ENCODE data around the gene CR2.
"Not testable (repeated sequence)": the region's sequence is repeated elsewhere in the genome, so short reads cannot be mapped to it uniquely, and the experiment has no call there.

DNA sequence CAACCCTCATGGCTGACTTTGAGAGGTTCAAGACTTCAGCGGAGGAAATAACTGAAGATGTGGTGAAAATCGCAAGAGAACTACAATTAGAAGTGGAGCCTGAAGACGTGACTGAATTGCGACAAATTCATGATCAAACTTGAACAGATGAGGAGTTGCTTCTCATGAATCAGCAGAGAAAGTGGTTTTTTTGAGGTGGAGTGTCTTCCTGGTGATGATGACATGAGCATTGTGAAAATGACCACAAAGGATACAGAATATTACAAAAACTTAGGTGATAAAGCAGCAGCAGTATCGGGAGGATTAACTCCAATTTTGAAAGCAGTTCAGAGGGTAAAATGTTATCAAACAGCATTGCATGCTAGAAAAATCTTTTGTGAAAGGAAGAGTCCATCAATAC, 82.1 kb downstream of the CR2 start:
- TF ChIP-seq, protein P1, sequence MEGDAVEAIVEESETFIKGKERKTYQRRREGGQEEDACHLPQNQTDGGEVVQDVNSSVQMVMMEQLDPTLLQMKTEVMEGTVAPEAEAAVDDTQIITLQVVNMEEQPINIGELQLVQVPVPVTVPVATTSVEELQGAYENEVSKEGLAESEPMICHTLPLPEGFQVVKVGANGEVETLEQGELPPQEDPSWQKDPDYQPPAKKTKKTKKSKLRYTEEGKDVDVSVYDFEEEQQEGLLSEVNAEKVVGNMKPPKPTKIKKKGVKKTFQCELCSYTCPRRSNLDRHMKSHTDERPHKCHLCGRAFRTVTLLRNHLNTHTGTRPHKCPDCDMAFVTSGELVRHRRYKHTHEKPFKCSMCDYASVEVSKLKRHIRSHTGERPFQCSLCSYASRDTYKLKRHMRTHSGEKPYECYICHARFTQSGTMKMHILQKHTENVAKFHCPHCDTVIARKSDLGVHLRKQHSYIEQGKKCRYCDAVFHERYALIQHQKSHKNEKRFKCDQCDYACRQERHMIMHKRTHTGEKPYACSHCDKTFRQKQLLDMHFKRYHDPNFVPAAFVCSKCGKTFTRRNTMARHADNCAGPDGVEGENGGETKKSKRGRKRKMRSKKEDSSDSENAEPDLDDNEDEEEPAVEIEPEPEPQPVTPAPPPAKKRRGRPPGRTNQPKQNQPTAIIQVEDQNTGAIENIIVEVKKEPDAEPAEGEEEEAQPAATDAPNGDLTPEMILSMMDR (IDR thresholded peaks at IDR 0.05): not testable (repeated sequence)
- not testable (repeated sequence) for TF ChIP-seq POLR2A, EP300, POLR2AphosphoS5 (IDR thresholded peaks at IDR 0.05)
